Astrocyte (in vitro differentiated cells and primary cell): ENCODE measurements around the gene AQP7.

Experiments
- CTCF ChIP-seq: IDR thresholded peaks from 2 replicates; pipeline ENCODE4 v1.5.1; 2011; ENCODE audit warnings: low read depth, mild to moderate bottlenecking, inconsistent platforms, low read length, moderate library complexity; ENCODE audit not compliant: insufficient read depth
- EZH2 ChIP-seq: IDR thresholded peaks from 2 replicates; pipeline ENCODE4 v1.6.1; 2012; ENCODE audit warnings: mild to moderate bottlenecking, low read length, inconsistent platforms; ENCODE audit not compliant: insufficient read depth

- no peak for TF ChIP-seq CTCF
- no peak for TF ChIP-seq EZH2
Measured at GRCh38 chr9:33348998-33349397, 53.4 kb downstream of the AQP7 start.
